ENCODE data around the gene CLEC4G. TPM values are rescaled to one million over a fixed set of nuclear protein-coding genes. Genes with fewer than 3 reads are reported as not detected.

The CLEC4G gene
- total and polyA plus RNA-seq, 2 of the 8 experiments (the other 6 are each of a cell fraction or from before 2014, with no cell fraction given), result 0.35 to 2.9 TPM

GRCh38 chr19:7759156-7759555 is 27.2 kb upstream of the CLEC4G start:
- no peak for DNase-seq (ENCODE audit: low read depth in 1 of 2, low spot score in 2 of 2)
- CTCF ChIA-PET (ENCODE audit: partially characterized antibody), result no interaction called here

More at GRCh38 chr19:7759156-7759555, 27.2 kb upstream of the CLEC4G start:
- no peak overlapping the region for H2BK120ac ChIP-seq (replicated peaks; ENCODE audit: low read depth, low read length)
- no peak overlapping the region for H3K4ac ChIP-seq (replicated peaks; ENCODE audit: insufficient read length, low read depth, low read length)
- peaks cover 23 to 24% of the 10 kb centered on the region in 2 experiments for H3K9me3 ChIP-seq (ENCODE audit: insufficient read depth in 2 of 2, low read depth in 1 of 2, low read length in 1 of 2)
- H3K4me3 ChIP-seq (ENCODE audit: extremely low read depth in 1 of 4, insufficient read depth in 2 of 4, low read depth in 3 of 4, low read length in 4 of 4), result no peak overlapping the region
- no peak overlapping the region for H4K91ac ChIP-seq (replicated peaks; ENCODE audit: insufficient read length, low read length)
- TF ChIP-seq HDAC6 (IDR thresholded peaks at IDR 0.05; ENCODE audit: low read depth, low read length), result no peak
- no peak overlapping the region for H3K18ac ChIP-seq (ENCODE audit: extremely low read depth, low read length)
- no peak for FAIRE-seq
- POLR2A ChIA-PET (ENCODE audit: partially characterized antibody), result no interaction called here
- no peak overlapping the region for H2BK20ac ChIP-seq (ENCODE audit: low read length)
- H2BK12ac ChIP-seq (ENCODE audit: low read depth, low read length), result no peak overlapping the region
- no peak overlapping the region for H3K56ac ChIP-seq (replicated peaks; ENCODE audit: insufficient read length, low read depth, low read length)
- H2BK15ac ChIP-seq (ENCODE audit: low read length), result no peak overlapping the region
- H4K8ac ChIP-seq (ENCODE audit: extremely low read depth, insufficient read depth, low read length), result no peak overlapping the region
- H2AK5ac ChIP-seq (ENCODE audit: low read depth, low read length), result no peak overlapping the region
- H3K27ac ChIP-seq (ENCODE audit: low read depth, low read length), result no peak overlapping the region
- no peak overlapping the region for H3K23ac ChIP-seq (ENCODE audit: insufficient read length)
- no peak overlapping the region for H2AFZ ChIP-seq (ENCODE audit: low read length)
- H3K23me2 ChIP-seq (ENCODE audit: low read depth, low read length), result no peaks in the 10 kb centered on the region
- H3K79me2 ChIP-seq (ENCODE audit: control insufficient read depth in 1 of 2, insufficient read depth in 2 of 2, low read length in 2 of 2), result no peaks in the 10 kb centered on the region
- no peak overlapping the region for H3K14ac ChIP-seq (ENCODE audit: insufficient read length)
- no peaks in the 10 kb centered on the region for H3K79me1 ChIP-seq (ENCODE audit: low read depth, low read length)
- no peak overlapping the region for H3K9ac ChIP-seq (replicated peaks in 1 of 4; ENCODE audit: extremely low read depth in 1 of 4, low read depth in 3 of 4, low read length in 3 of 4)
- H3K36me3 ChIP-seq (ENCODE audit: control insufficient read depth in 2 of 4, insufficient read depth in 4 of 4, low read length in 3 of 4), result no peaks in the 10 kb centered on the region
- no peak overlapping the region for H4K5ac ChIP-seq (ENCODE audit: insufficient read length, low read depth, low read length)
- no peaks in the 10 kb centered on the region for H4K20me1 ChIP-seq (replicated peaks in 1 of 2; ENCODE audit: control insufficient read depth in 1 of 2, insufficient read depth in 2 of 2, low read length in 2 of 2)
- H3K27me3 ChIP-seq (replicated peaks in 1 of 4; ENCODE audit: control insufficient read depth in 3 of 4, extremely low read depth in 1 of 4, insufficient read depth in 3 of 4, low read length in 3 of 4), result no peaks in the 10 kb centered on the region
- H2BK5ac ChIP-seq (ENCODE audit: low read depth, low read length), result no peak overlapping the region
- H3K4me2 ChIP-seq (ENCODE audit: insufficient read depth in 1 of 2, low read depth in 2 of 2, low read length in 2 of 2), result no peak overlapping the region
- peaks cover 0 to 3% (median 0%) of the 10 kb centered on the region in 4 experiments; a peak in 1 of 7 replicates for H3K4me1 ChIP-seq (replicated peaks in 1 of 4; ENCODE audit: control insufficient read depth in 3 of 4, insufficient read depth in 4 of 4, low read length in 3 of 4)
- WGBS, 2 experiments (ENCODE audit: extremely low coverage in 1 of 2, insufficient coverage in 1 of 2, insufficient read length in 1 of 2, insufficient replicate concordance in 2 of 2, low coverage in 1 of 2, low lambda C conversion rate in 2 of 2, missing lambda C conversion rate in 1 of 2), result 92% methylated on average over 1 of the region's 1 CpG; no CpG with 5 or more reads in 1 of the 2 experiments

All from H1 (cell line).